PC-9 (cell line): ENCODE results near the gene MRPL28.

Source experiments
- CTCF ChIP-seq: fragments of 200-600 bp; sonication (generic); conservative IDR thresholded peaks from 2 replicates; pipeline ENCODE4 v1.6.1; 2017; ENCODE audit warnings: mixed run types, antibody characterized with exemption, mild to moderate bottlenecking, moderate library complexity
- EZH2 ChIP-seq: fragments of 200-600 bp; sonication (generic); IDR thresholded peaks from 2 replicates; pipeline ENCODE4 v1.8.0; 2017; ENCODE audit warnings: antibody characterized with exemption, low read depth

GRCh38 chr16:364595-365491 is 5.5 kb downstream of the MRPL28 start:
- TF ChIP-seq CTCF: no peak
- no peak for TF ChIP-seq EZH2
